ENCODE results near the gene APOBEC4. TPM values are rescaled to one million over a fixed set of nuclear protein-coding genes. Genes with fewer than 3 reads are reported as not detected.

Gene APOBEC4, protein sequence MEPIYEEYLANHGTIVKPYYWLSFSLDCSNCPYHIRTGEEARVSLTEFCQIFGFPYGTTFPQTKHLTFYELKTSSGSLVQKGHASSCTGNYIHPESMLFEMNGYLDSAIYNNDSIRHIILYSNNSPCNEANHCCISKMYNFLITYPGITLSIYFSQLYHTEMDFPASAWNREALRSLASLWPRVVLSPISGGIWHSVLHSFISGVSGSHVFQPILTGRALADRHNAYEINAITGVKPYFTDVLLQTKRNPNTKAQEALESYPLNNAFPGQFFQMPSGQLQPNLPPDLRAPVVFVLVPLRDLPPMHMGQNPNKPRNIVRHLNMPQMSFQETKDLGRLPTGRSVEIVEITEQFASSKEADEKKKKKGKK
- total RNA-seq (2014; rRNA removed) (not detected in 2 replicates), Bru-seq, nascent RNA (not detected), BruChase-seq, experiment 1, labeled RNA remaining after a 6-hour chase (not detected), BruChase-seq, experiment 2, labeled RNA remaining after a 2-hour chase (not detected)
- long read RNA-seq: 0 reads

DNA sequence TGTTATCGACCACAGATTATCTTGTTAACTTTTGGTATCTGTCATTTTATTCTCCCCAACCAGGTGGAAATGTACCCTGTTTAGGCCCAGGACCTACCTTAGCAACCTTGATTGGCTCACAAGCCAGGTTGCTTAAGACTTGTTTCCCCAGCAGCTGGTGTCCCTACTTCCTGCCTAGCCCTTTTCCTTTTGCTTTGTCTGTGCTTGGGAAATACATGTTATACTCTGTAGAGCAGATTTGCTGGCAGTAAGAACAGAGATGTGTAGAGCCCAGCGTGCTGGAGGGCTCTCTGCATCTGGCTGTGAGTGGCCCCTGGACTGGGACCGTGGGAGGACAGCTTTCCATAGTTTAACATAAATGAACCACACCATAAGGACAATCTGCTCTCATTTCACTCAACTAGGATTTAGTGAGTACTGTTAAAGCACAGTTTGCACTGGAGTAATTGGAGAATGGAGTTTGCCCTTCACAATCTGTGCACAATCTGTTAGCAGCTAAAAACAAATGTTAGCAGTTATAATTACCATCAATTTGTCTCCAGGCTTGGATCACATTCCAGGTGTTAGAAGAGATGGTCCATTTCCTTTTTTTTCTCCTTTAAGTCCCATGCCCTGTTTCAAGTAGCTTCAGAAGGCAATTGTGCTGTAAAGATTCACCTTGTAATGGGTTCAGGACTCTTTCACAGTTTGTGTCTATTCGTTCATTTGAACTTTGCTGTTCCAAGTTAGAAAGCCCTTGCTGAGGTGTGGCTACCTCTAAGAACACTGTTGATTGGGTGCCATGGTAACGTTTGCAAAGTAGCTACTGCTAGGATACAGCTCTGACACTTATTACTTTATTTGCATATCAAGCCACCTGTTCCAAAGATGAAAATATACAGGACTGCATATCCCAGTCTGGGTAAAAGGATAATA, at the start of gene APOBEC4:
TSS of gene APOBEC4 (minus strand) at position 770 of the 915 bp plus-strand sequence. CDS start 4,535 bp downstream, outside the sequence.
- no peak within 1 kb of the TSS for H3K4me3 ChIP-seq (ENCODE audit: low read length)
- BruUV-seq (replicated peaks): no TSS peak
- POLR2A ChIA-PET (ENCODE audit: unreplicated experiment): no interaction called here
- no peak within 1 kb of the TSS for H3K27ac ChIP-seq (ENCODE audit: low read length)
- H3F3A ChIP-seq (ENCODE audit: low read length, unreplicated experiment): no peaks in the 10 kb centered on the region
- no peaks in the 10 kb centered on the region for H3K9me3 ChIP-seq (ENCODE audit: low read length)
- no peaks in the 10 kb centered on the region for H3K9me2 ChIP-seq (replicated peaks; ENCODE audit: low read length)
- H3K4me1 ChIP-seq (ENCODE audit: insufficient read depth, low read length): no peaks in the 10 kb centered on the region
- H3K79me2 ChIP-seq (ENCODE audit: low read length): no peaks in the 10 kb centered on the region
- DNase-seq (no peak), ATAC-seq (no peak)
- CTCF ChIA-PET: interaction anchor here (1.0 kb wide), 1 partner anchor 32 kb away, joined by 4 read pairs; no protein-coding TSS in a partner anchor
- TF ChIP-seq CTCF (conservative IDR thresholded peaks at IDR 0.05; ENCODE audit: low read depth, low read length) (no peak), EZH2phosphoT487 (IDR thresholded peaks at IDR 0.05; ENCODE audit: borderline replicate concordance, low read length) (no peak), EZH2 (IDR thresholded peaks at IDR 0.05; ENCODE audit: low read length, unreplicated experiment) (no peak)
- intact Hi-C loops (cut with micrococcal nuclease): no loop called here
- H3K4me2 ChIP-seq (ENCODE audit: low read length): no peak within 1 kb of the TSS
- no peaks in the 10 kb centered on the region for H3K27me3 ChIP-seq (ENCODE audit: low read length)
- H3K9ac ChIP-seq (ENCODE audit: low read length): no peak within 1 kb of the TSS
- H2AFZ ChIP-seq (ENCODE audit: low read length): no peak within 1 kb of the TSS
- no peaks in the 10 kb centered on the region for H4K20me1 ChIP-seq (ENCODE audit: low read length)
- H3K36me3 ChIP-seq (ENCODE audit: low read depth, low read length): no peaks in the 10 kb centered on the region

GRCh38 chr1:183702813-183703198, 49.7 kb upstream of the APOBEC4 start:
- H3K4me2 ChIP-seq (ENCODE audit: low read length): no peak overlapping the region
- no peaks in the 10 kb centered on the region for H4K20me1 ChIP-seq (ENCODE audit: low read length)
- no peaks in the 10 kb centered on the region for H3K9me3 ChIP-seq (ENCODE audit: low read length)
- no peaks in the 10 kb centered on the region for H3F3A ChIP-seq (ENCODE audit: low read length, unreplicated experiment)
- ChIA-PET POLR2A (ENCODE audit: unreplicated experiment) (no interaction called here), CTCF (no interaction called here)
- H3K9me2 ChIP-seq (replicated peaks; ENCODE audit: low read length): no peaks in the 10 kb centered on the region
- H3K4me3 ChIP-seq (ENCODE audit: low read length): no peak overlapping the region
- no peak overlapping the region for H3K9ac ChIP-seq (ENCODE audit: low read length)
- no peak for ATAC-seq
- H3K4me1 ChIP-seq (ENCODE audit: insufficient read depth, low read length): no peaks in the 10 kb centered on the region; the same call in 1 of the 2 replicates
- no peaks in the 10 kb centered on the region for H3K36me3 ChIP-seq (ENCODE audit: low read depth, low read length)
- no peaks in the 10 kb centered on the region for H3K27me3 ChIP-seq (ENCODE audit: low read length)
- H3K27ac ChIP-seq (ENCODE audit: low read length): no peak overlapping the region
- H3K79me2 ChIP-seq (ENCODE audit: low read length): no peaks in the 10 kb centered on the region
- TF ChIP-seq EZH2phosphoT487 (IDR thresholded peaks at IDR 0.05; ENCODE audit: borderline replicate concordance, low read length) (no peak), CTCF (conservative IDR thresholded peaks at IDR 0.05; ENCODE audit: low read depth, low read length) (no peak), EZH2 (IDR thresholded peaks at IDR 0.05; ENCODE audit: low read length, unreplicated experiment) (no peak)
- DNase-seq: no peak
- intact Hi-C loops (cut with micrococcal nuclease): no loop called here
- H2AFZ ChIP-seq (ENCODE audit: low read length): no peak overlapping the region
- no TSS peak for BruUV-seq (replicated peaks)

Data from PC-3 (cell line).